HG03196 (cell line): Measurements from ENCODE around the gene FOXL1.

Experiments used
- ATAC-seq: cut with Tn5 transposase; IDR thresholded peaks from one replicate; pipeline ENCODE4 v1.9.1; 2021; ENCODE audit not compliant: unreplicated experiment

Gene FOXL1

DNA sequence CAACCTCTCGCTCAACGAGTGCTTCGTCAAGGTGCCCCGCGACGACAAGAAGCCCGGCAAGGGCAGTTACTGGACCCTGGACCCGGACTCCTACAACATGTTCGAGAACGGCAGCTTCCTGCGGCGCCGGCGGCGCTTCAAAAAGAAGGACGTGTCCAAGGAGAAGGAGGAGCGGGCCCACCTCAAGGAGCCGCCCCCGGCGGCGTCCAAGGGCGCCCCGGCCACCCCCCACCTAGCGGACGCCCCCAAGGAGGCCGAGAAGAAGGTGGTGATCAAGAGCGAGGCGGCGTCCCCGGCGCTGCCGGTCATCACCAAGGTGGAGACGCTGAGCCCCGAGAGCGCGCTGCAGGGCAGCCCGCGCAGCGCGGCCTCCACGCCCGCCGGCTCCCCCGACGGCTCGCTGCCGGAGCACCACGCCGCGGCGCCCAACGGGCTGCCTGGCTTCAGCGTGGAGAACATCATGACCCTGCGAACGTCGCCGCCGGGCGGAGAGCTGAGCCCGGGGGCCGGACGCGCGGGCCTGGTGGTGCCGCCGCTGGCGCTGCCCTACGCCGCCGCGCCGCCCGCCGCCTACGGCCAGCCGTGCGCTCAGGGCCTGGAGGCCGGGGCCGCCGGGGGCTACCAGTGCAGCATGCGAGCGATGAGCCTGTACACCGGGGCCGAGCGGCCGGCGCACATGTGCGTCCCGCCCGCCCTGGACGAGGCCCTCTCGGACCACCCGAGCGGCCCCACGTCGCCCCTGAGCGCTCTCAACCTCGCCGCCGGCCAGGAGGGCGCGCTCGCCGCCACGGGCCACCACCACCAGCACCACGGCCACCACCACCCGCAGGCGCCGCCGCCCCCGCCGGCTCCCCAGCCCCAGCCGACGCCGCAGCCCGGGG is 10.4 kb upstream of the FOXL1 start:
- ATAC-seq, result no peak

GRCh38 chr16:86568677-86569623 is 9.4 kb upstream of the FOXL1 start:
- no peak for ATAC-seq

GRCh38 chr16:86569701-86570447 is 8.5 kb upstream of the FOXL1 start:
- no peak for ATAC-seq

DNA sequence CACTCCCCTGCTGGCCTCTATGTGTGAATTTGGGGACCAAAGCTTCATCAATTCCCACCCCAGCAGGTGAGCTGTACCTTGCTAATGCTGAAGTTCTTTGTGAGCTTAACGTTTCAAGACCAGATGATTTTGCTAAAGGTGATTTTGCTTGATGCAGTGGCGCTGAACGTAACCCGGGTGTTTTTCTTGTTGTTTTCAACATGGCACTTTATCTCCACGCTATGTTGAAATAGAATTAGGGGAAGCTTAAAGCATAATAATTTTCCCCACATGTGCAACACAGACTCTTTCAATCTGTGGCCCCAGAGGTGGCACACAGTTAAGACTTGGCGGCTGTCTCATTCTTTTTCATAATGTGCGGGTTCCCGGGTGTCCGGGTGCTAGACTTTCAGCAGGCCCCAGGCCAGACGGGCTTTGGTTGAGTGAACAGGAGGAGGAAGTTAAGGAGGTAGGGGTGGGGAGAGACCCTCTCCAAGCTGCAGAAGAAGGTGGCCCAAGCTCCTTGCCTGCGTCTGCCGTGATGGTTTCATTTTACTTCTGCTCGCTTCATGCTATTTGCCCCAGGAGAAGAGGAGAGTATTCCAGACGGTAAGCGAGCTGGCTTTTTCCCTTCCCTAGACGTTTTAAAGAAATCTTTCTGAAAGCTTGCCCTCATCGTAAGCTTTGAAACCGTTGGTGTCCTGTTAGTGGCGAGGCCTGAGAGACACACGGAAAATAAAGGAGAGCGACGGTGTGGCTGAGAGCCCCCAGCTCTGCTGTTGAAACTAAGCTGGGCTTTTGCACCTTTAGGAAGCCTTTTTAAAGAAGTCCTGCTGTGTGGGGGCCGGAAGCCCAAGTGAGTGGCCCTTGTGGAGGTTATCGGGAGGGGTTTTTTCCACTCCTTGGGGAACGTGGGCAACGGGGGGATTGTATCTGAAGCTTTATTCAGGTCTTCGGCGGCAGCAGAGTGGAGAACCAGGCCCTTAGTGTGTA is 7.5 kb upstream of the FOXL1 start:
- no peak for ATAC-seq

DNA sequence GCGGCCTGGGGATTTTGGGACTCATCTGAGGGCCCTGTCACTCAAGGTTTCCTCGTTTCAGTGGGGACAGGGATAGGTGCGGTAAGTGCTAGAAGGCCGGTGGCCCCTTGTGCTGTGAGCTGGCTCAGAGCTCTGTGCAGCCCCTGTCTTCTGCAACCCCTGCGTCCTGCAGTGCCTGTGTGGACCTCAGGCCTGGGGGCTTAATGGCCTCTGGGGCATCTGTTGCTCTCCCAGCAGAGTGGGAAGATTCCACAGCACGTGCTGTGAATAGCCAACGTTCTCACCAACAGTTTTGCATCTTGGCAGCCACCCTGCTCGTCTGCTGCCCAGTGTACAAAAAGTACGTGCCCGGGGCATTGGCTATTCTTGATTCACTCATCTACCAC is 6.8 kb upstream of the FOXL1 start:
- no peak for ATAC-seq

GRCh38 chr16:86572041-86572521 is 6.3 kb upstream of the FOXL1 start:
- no peak for ATAC-seq

DNA sequence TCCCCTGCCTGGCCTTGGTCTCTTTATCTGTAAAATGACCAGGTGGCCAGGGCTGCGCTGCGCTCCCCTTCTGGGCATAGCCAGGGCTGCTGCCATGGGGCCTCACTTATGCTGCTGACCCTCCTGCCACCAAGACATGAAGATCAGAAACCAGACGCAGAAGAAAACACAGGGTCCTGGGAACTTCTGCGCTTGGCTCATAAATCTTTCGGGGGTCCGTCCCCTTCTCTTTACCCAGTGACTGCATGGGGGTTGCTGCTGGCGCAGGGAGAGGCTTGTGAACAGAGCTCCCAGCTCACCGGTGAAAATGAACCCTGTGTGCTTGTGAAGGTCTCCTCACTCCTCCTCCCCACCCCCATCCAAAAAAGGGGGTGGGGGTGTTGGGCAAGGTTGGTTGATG is 5.7 kb upstream of the FOXL1 start:
- ATAC-seq, result no peak

- no peak for ATAC-seq
Measured at GRCh38 chr16:86573215-86573614, 5.1 kb upstream of the FOXL1 start.

- ATAC-seq, result no peak
Measured at GRCh38 chr16:86573646-86574508, 4.5 kb upstream of the FOXL1 start.

- no peak for ATAC-seq
Measured at GRCh38 chr16:86574646-86575045, 3.7 kb upstream of the FOXL1 start.

- ATAC-seq, result no peak
Measured at GRCh38 chr16:86575095-86575685, 3.2 kb upstream of the FOXL1 start.

GRCh38 chr16:86575754-86576557 is 2.4 kb upstream of the FOXL1 start:
- no peak for ATAC-seq

DNA sequence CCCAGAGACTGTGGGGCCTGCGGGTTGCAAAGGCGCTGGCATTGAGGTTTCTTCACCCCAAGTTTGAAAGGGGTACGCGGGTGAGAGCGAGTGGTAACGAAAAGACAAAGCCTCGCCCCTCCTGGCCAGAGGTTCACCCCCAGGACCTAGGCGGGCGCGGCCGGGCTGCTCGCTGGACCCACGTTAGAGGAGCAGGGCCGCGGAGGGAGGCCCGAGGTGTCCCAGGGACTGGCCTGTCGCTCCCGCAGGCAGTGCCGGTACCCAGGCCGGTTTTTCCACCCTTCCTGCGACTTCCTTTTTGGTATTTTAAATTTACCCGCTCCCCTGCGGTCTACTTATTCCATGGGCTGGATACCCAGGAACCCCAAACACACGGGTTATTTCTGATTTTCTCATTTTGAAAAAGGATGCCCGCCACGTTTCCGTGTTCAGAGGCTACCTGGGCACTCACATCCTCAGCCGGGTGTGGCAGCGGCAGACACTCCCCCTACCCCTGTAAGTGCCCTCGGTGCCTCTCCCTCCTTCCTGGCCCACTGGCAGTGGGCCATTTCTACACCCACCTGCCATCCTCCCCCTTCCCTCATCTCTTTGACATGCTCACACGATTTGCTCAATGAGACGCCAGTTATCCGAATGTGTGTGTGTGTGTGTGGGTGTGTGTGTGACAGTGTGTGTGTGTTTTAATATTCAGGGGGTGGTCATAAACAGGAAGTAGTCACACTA is 1.6 kb upstream of the FOXL1 start:
- ATAC-seq, result no peak

GRCh38 chr16:86577314-86577971 is 906 bp upstream of the FOXL1 start:
- no peak for ATAC-seq

DNA sequence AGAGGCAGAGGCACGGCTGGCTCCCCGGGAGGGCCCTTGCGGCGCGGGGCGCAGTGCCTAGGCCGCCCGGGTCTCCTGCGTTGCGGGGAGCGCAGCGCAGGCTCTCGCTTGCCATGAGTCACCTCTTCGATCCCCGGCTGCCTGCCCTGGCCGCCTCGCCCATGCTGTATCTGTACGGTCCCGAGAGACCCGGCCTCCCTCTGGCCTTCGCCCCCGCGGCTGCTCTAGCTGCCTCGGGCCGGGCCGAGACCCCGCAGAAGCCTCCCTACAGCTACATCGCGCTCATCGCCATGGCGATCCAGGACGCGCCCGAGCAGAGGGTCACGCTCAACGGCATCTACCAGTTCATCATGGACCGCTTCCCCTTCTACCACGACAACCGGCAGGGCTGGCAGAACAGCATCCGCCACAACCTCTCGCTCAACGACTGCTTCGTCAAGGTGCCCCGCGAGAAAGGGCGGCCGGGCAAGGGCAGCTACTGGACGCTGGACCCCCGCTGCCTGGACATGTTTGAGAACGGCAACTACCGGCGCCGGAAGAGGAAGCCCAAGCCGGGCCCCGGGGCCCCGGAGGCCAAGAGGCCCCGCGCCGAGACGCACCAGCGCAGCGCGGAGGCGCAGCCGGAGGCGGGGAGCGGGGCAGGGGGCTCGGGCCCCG is 390 bp downstream of the FOXL1 start:
- no peak for ATAC-seq
